GM19238 (cell line): ENCODE results near the gene DCDC2C.

ENCODE experiments used
- DNase-seq: peaks from one replicate; pipeline ENCODE4 v3.0.0; 2011; ENCODE audit warnings: low spot score; ENCODE audit not compliant: insufficient read length

Gene DCDC2C

DNA sequence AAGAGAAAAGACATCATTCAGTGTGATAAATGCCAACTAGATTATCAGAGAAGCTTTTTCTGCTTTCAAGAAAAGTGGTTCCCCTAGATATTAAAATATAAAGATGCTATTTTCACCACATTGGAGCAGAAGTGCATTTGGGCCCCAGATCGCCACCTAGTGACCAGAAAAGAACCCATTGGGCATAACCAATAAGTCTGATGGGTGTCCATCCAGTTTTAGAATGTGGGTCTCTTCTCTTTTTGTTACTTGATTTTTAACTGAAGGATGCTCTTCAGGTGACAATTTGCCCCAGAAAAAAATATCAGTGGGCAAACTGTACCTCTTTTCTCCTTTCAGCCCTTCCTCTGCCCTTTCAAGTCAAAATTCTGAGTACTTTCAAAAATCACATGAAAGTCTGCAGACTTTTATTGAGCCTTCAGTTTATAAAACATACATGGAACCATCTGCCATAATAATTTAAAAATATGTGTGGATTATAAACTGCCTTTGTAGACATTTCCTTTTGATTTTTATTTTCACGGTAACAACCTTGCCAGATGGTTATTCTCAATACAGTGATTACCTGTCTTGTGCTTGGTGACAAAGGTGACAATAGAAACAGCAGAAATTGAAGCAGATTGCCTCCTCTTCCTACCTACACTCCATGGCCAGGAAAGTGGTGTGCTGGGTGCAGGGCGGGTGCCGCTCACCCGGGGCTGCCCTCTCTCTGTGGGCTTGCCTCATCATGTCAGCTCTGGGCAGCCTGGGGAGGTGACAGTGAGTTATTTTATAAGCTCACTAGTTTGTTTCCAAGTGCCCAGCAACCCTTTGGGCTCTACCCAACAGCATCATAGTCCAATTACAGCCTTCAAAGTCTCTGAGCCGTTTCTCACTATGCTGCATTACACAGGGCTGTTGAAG lies 124.5 kb downstream of the DCDC2C start:
- DNase-seq, result no peak

GRCh38 chr2:3830796-3831195 lies 127.4 kb downstream of the DCDC2C start:
- no peak for DNase-seq

GRCh38 chr2:3837086-3837485 lies 133.7 kb downstream of the DCDC2C start:
- no peak for DNase-seq

DNA sequence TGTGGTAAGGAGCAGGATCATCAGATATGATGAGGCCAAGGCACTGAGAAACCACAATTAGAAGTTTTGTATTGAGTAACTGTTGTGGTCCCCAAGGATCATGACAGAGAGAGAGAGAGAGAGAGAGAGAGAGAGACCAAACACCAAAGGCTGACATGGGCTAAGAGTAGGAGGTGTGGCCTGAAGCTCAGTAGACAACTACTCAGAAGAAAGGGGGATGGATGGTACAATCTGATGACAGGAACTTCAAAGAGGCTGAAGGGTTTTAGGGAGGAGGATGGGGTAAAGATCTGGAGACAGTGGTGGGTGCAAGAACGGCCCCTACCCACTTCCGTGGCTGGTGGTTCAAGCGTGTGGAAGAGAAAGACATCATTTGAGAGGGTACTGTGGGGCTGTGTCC lies 135.0 kb downstream of the DCDC2C start:
- no peak for DNase-seq

DNA sequence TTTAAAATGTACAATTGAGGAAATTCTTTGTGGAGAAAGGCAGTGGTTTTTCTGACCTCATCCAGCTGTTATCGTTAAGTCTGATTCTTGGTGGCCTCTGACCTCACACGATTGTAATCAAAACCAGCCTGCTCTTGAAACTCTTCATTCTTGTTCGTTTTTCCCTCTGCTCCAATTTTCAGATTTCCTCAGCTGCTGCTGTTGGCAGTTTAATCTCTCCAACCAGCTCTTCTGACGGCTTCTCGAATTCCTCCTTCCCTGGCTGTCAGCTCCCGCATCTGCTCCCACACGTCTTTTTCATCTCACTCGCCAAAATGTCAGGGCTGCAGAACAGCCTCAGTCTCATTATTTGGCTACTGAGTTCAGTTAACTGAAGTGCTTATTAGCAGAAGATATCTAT lies 136.1 kb downstream of the DCDC2C start:
- DNase-seq, result no peak

DNA sequence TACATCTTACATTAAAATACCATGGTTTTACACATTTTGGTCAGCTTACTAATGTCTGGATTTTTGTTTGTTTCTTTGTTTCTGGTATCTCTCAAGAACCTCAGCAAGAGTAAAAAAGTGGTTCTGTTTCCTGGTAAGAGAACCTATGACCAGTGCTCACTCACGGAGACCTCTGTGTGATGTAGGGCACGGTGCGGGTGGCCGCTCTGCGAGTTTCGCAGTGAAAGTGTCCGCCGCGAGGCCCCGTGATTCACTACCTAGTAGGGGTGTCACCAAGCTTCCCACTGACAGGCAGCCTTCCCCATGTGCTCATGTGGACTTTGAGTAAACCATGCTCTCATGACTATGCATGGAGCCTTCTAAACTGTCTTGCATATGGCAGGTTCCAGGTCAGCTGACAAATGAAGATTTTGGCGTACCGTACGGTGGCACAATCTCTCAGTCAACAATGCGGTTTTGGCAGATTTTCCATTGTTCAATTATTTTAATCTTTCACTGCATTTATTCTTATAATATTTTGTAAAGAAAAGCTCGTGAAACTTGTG lies 137.3 kb downstream of the DCDC2C start:
- no peak for DNase-seq

- DNase-seq, result no peak
Measured at GRCh38 chr2:3847397-3848052, 144.2 kb downstream of the DCDC2C start.

GRCh38 chr2:3848776-3849175 lies 145.4 kb downstream of the DCDC2C start:
- DNase-seq, result no peak

GRCh38 chr2:3849213-3849612 lies 145.8 kb downstream of the DCDC2C start:
- DNase-seq, result no peak

GRCh38 chr2:3857576-3857975 lies 154.2 kb downstream of the DCDC2C start:
- no peak for DNase-seq

DNA sequence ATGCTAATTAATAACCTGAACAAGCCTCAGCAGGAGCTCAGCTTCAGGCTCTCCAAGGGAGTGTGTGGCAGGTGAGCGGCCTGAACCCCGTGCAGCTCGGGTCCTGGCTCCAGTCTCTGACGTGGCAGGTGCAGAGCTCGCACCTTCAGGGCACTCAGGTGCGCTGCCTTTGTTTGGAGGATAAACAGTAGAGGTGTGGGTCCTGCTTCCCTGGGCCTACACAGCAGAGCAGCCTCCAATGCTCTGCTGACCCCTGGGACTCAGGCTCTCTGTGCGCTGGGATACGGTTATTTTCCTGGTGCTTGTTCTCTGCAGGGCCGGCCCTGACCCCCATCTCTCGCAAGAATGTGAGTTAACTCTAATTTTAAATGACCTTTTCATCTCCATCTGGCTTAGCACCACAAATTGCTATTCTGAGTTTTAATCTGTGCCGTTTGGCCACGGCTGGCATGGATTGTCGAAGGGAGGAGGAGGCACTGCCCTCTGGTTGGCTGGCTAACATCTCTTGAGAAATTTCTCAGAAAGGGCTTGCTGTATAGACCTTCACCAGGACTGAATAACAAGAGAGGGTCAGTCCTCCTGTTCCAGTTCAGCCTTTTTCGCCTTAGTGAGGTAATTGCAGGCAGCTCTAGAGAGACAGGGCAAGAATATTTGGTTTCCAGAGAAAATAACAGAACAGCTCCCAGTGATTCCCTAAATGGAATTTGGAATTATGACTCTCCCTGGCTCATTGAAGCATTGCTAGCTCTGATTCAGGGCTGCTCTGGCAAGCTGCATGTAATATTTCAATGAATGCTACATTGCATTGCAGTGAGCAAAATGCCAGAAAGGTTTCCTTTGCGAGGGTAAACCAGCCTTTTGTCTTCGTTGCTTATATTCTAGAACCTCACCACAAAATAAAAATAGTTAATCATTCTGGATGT lies 161.8 kb downstream of the DCDC2C start:
- no peak for DNase-seq

DNA sequence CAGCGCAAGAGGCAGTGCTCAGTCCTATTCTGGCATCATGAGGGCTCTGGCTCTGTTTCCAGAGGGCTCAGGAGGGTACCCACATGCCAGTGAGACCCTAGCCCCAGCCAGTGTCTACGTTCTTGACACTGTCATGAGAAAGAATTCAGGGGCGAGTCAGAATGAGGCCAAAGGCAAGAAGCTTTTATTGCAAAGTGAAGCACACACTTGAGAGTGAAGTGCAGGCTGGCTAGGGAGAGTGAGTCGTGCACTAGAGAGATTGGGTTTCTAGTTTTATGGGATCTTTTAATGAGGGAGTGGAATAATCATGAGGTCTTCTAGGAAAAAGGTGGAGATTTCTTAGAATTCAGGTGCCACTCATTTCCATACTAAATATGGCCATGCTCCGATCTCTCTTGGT lies 164.1 kb downstream of the DCDC2C start:
- DNase-seq, result no peak

- no peak for DNase-seq
Measured at GRCh38 chr2:3868012-3868805, 164.8 kb downstream of the DCDC2C start.

GRCh38 chr2:3870222-3870621 lies 166.8 kb downstream of the DCDC2C start:
- DNase-seq, result no peak

DNA sequence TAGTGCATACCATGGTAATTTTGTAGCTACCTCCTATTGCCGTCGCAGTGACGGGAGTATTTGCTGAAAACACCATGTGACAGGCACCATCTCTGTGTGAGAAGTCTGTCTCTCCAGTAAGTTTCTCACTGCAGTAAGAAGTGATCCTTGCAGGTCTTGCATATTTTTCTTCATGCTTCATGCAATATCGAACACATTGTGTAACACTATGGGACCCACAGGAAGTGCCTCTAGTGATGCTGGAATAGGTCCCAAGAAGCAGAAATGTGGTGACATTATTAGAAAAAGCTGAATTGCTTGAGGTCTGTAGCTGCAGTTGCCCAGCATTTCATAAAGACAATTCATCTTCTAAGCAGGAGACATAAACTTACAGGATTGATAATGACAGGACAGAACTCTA lies 167.6 kb downstream of the DCDC2C start:
- DNase-seq, result no peak

- no peak for DNase-seq
Measured at GRCh38 chr2:3872451-3872850, 169.1 kb downstream of the DCDC2C start.

- no peak for DNase-seq
Measured at GRCh38 chr2:3873899-3874298, 170.5 kb downstream of the DCDC2C start.

GRCh38 chr2:3876221-3876620 lies 172.8 kb downstream of the DCDC2C start:
- DNase-seq, result no peak

- no peak for DNase-seq
Measured at GRCh38 chr2:3876685-3877084, 173.3 kb downstream of the DCDC2C start.
